H9 (cell line): ENCODE measurements around the gene SLC25A31. TPM values are rescaled to one million over a fixed set of nuclear protein-coding genes. Genes with fewer than 3 reads are reported as not detected.

Experiments
- DNase-seq: peaks from one replicate; pipeline ENCODE4 v3.0.0-alpha.2; 2017
- H2AFZ ChIP-seq: one replicate; pipeline ENCODE4 v1.6.1; 2013; ENCODE audit warnings: mild to moderate bottlenecking, low read length, control low read depth, moderate library complexity
- H2AK5ac ChIP-seq: 2 replicates; pipeline ENCODE4 v1.6.1; 2013; ENCODE audit warnings: low read length, control low read depth, mixed read lengths; ENCODE audit not compliant: insufficient read length
- H2BK120ac ChIP-seq: one replicate; pipeline ENCODE4 v1.6.1; 2013; ENCODE audit warnings: low read depth, mild to moderate bottlenecking, low read length, control low read depth, inconsistent platforms; ENCODE audit not compliant: poor library complexity, severe bottlenecking
- H2BK12ac ChIP-seq: 2 replicates; pipeline ENCODE4 v1.6.1; 2013; ENCODE audit warnings: low read length, control low read depth, mixed read lengths, low read depth; ENCODE audit not compliant: insufficient read length
- H2BK15ac ChIP-seq: 2 replicates; pipeline ENCODE4 v1.6.1; 2013; ENCODE audit warnings: low read depth, low read length, control low read depth
- H2BK20ac ChIP-seq: one replicate; pipeline ENCODE4 v1.6.1; 2013; ENCODE audit warnings: low read depth, mild to moderate bottlenecking, low read length, control low read depth, inconsistent platforms; ENCODE audit not compliant: poor library complexity, severe bottlenecking
- H2BK5ac ChIP-seq: 2 replicates; pipeline ENCODE4 v1.6.1; 2013; ENCODE audit warnings: low read length, control low read depth, mixed read lengths; ENCODE audit not compliant: insufficient read length
- H3K14ac ChIP-seq: 2 replicates; pipeline ENCODE4 v1.6.1; 2013; ENCODE audit warnings: low read length, control low read depth; ENCODE audit not compliant: insufficient read depth
- H3K18ac ChIP-seq: 2 replicates; pipeline ENCODE4 v1.6.1; 2013; ENCODE audit warnings: low read depth, mild to moderate bottlenecking, mixed read lengths, low read length, control low read depth; ENCODE audit not compliant: insufficient read length
- H3K23ac ChIP-seq: 2 replicates; pipeline ENCODE4 v1.6.1; 2013; ENCODE audit warnings: low read length, control low read depth, mixed read lengths, low read depth; ENCODE audit not compliant: insufficient read length
- H3K23me2 ChIP-seq: 2 replicates; pipeline ENCODE4 v1.6.1; 2013; ENCODE audit warnings: low read depth, mild to moderate bottlenecking, mixed read lengths, low read length, control low read depth; ENCODE audit not compliant: insufficient read length, poor library complexity, severe bottlenecking
- H3K27ac ChIP-seq: 2 replicates; pipeline ENCODE4 v1.5.1; 2013; ENCODE audit warnings: low read length, control low read depth, mixed read lengths, low read depth; ENCODE audit not compliant: insufficient read length
- H3K27me3 ChIP-seq: 2 replicates; pipeline ENCODE4 v1.6.1; 2013; ENCODE audit warnings: low read length, control low read depth, inconsistent platforms; ENCODE audit not compliant: insufficient read depth
- H3K4ac ChIP-seq: 2 replicates; pipeline ENCODE4 v1.6.1; 2013; ENCODE audit warnings: low read depth, mild to moderate bottlenecking, control low read depth, inconsistent platforms, low read length, moderate library complexity
- H3K4me1 ChIP-seq: 2 replicates; pipeline ENCODE4 v1.6.1; 2013; ENCODE audit warnings: low read length, control low read depth, inconsistent platforms; ENCODE audit not compliant: insufficient read depth
- H3K4me2 ChIP-seq: 2 replicates; pipeline ENCODE4 v1.6.1; 2013; ENCODE audit warnings: low read length, control low read depth, mixed read lengths; ENCODE audit not compliant: insufficient read length, insufficient read depth
- H3K56ac ChIP-seq: 2 replicates; pipeline ENCODE4 v1.6.1; 2013; ENCODE audit warnings: low read depth, mild to moderate bottlenecking, mixed read lengths, low read length, control low read depth; ENCODE audit not compliant: insufficient read length
- H3K79me1 ChIP-seq: 2 replicates; pipeline ENCODE4 v1.6.1; 2013; ENCODE audit warnings: low read depth, mild to moderate bottlenecking, moderate library complexity, low read length, control low read depth, inconsistent platforms; ENCODE audit not compliant: insufficient read depth, poor library complexity, severe bottlenecking
- H3K79me2 ChIP-seq: 2 replicates; pipeline ENCODE4 v1.6.1; 2013; ENCODE audit warnings: low read length, control low read depth, inconsistent platforms; ENCODE audit not compliant: insufficient read depth
- H3K9ac ChIP-seq: 2 replicates; pipeline ENCODE4 v1.6.1; 2013; ENCODE audit warnings: low read length, control low read depth, mixed read lengths; ENCODE audit not compliant: insufficient read length; ENCODE audit errors: extremely low read depth
- H3K9me3 ChIP-seq: one replicate; pipeline ENCODE4 v1.6.1; 2013; ENCODE audit warnings: low read depth, low read length, inconsistent platforms; ENCODE audit not compliant: control insufficient read depth
- H3T11ph ChIP-seq: one replicate; pipeline ENCODE4 v1.6.1; 2013; ENCODE audit warnings: mild to moderate bottlenecking, low read length, control low read depth, inconsistent platforms
- H4K20me1 ChIP-seq: one replicate; pipeline ENCODE4 v1.6.1; 2013; ENCODE audit not compliant: control insufficient read depth, insufficient read length, insufficient read depth
- H4K5ac ChIP-seq: 2 replicates; pipeline ENCODE4 v1.6.1; 2013; ENCODE audit warnings: low read depth, mild to moderate bottlenecking, mixed read lengths, low read length, control low read depth; ENCODE audit not compliant: insufficient read length
- H4K8ac ChIP-seq: replicated peaks from 2 replicates; pipeline ENCODE4 v1.6.1; 2013; ENCODE audit warnings: low read length, control low read depth, mixed read lengths, low read depth; ENCODE audit not compliant: insufficient read length
- H4K91ac ChIP-seq: 2 replicates; pipeline ENCODE4 v1.6.1; 2013; ENCODE audit warnings: low read depth, mild to moderate bottlenecking, moderate library complexity, mixed read lengths, low read length, control low read depth; ENCODE audit not compliant: insufficient read length
- H3K27ac Mint-ChIP-seq, 3 experiments: 2 replicates in 2 of 3; 3 replicates in 1 of 3; pipeline ENCODE4 v1.8.0; 2020 to 2021; ENCODE audit warnings: mixed read lengths in 3 of 3, mild to moderate bottlenecking in 1 of 3, moderate library complexity in 1 of 3
- H3K27me3 Mint-ChIP-seq: 2 replicates; pipeline ENCODE4 v1.8.0; 2021; ENCODE audit warnings: low read depth, mild to moderate bottlenecking, moderate library complexity, mixed read lengths
- H3K36me3 Mint-ChIP-seq, 3 experiments: 2 replicates in 2 of 3; 3 replicates in 1 of 3; pipeline ENCODE4 v1.8.0; 2020 to 2021; ENCODE audit warnings: low read depth in 3 of 3, mixed read lengths in 3 of 3; ENCODE audit not compliant: insufficient read depth in 1 of 3
- H3K4me1 Mint-ChIP-seq, 2 experiments: 2 replicates each; pipeline ENCODE4 v1.8.0; 2020; ENCODE audit warnings: mixed read lengths in 2 of 2
- H3K4me3 Mint-ChIP-seq, 2 experiments: 2 replicates in 1 of 2; 3 replicates in 1 of 2; pipeline ENCODE4 v1.8.0; 2020 to 2021; ENCODE audit warnings: mild to moderate bottlenecking in 2 of 2, mixed read lengths in 2 of 2, moderate library complexity in 1 of 2
- H3K9me3 Mint-ChIP-seq, 2 experiments: 2 replicates in 1 of 2; 3 replicates in 1 of 2; pipeline ENCODE4 v1.8.0; 2020; ENCODE audit warnings: mild to moderate bottlenecking in 2 of 2, mixed read lengths in 2 of 2, moderate library complexity in 1 of 2
- CTCF ChIP-seq: fragments of 200-600 bp; sonication (generic); conservative IDR thresholded peaks from 3 replicates; pipeline ENCODE4 v1.8.0; 2021; ENCODE audit warnings: antibody characterized with exemption, mild to moderate bottlenecking
- WGBS: extraction: QIAGEN DNeasy Blood & Tissue Kit; methylation state at CpG from one replicate; pipeline ENCODE4 v1.1.7; 2013; ENCODE audit warnings: missing lambda C conversion rate, low lambda C conversion rate, mixed read lengths; ENCODE audit not compliant: insufficient read length; ENCODE audit errors: extremely low coverage; 5-methylcytosine and 5-hydroxymethylcytosine counted together
- total RNA-seq: library from RNA; stranded (reverse); gene quantifications from 2 replicates; pipeline ENCODE4 v1.2.1, GENCODE V29; 2021

Gene SLC25A31
- total RNA-seq, 1 experiment from 2014 or later = not detected

GRCh38 chr4:127756906-127757305 lies 26.7 kb downstream of the SLC25A31 start:
- Histone ChIP-seq H3K79me1 (no peaks in the 10 kb centered on the region), H3K56ac (no peak overlapping the region), H4K91ac (no peak overlapping the region), H3K4me2 (no peak overlapping the region), H2AFZ (no peak overlapping the region), H3K79me2 (no peaks in the 10 kb centered on the region), H3K9me3 (no peaks in the 10 kb centered on the region), H3K4me1 (no peaks in the 10 kb centered on the region), H3K27ac (no peak overlapping the region), H3K18ac (no peak overlapping the region), H3T11ph (no peak overlapping the region), H3K9ac (no peak overlapping the region), H4K8ac (no peak overlapping the region), H2BK15ac (no peak overlapping the region), H3K14ac (no peak overlapping the region), H4K20me1 (no peaks in the 10 kb centered on the region), H4K5ac (no peak overlapping the region), H2BK12ac (no peak overlapping the region), H3K23ac (no peak overlapping the region), H3K23me2 (no peaks in the 10 kb centered on the region), H2BK20ac (no peak overlapping the region), H2BK120ac (no peak overlapping the region), H2AK5ac (no peak overlapping the region), H3K27me3 (no peaks in the 10 kb centered on the region), H3K4ac (no peak overlapping the region), H2BK5ac (no peak overlapping the region)
- no CpG with 5 or more reads among the region's 2 CpGs for WGBS
- H3K27ac Mint-ChIP-seq = no peak overlapping the region
- no peaks in the 10 kb centered on the region for H3K4me1 Mint-ChIP-seq
- TF ChIP-seq CTCF = no peak
- DNase-seq = no peak
- no peaks in the 10 kb centered on the region for H3K27me3 Mint-ChIP-seq
- H3K4me3 Mint-ChIP-seq = no peak overlapping the region
- no peaks in the 10 kb centered on the region; a peak in 1 of 7 replicates for H3K36me3 Mint-ChIP-seq
- H3K9me3 Mint-ChIP-seq = peaks cover 0 to 10% of the 10 kb centered on the region in 2 experiments; a peak in 4 of 5 replicates
